Stimulated activated naive CD4-positive, alpha-beta T cell (primary cell): ENCODE results near the gene SAMM50.

ENCODE experiments used
- DNase-seq, 6 experiments: peaks; one replicate each; lab custom pipeline; 2025; lab: John Stamatoyannopoulos, UW

Gene SAMM50

DNA sequence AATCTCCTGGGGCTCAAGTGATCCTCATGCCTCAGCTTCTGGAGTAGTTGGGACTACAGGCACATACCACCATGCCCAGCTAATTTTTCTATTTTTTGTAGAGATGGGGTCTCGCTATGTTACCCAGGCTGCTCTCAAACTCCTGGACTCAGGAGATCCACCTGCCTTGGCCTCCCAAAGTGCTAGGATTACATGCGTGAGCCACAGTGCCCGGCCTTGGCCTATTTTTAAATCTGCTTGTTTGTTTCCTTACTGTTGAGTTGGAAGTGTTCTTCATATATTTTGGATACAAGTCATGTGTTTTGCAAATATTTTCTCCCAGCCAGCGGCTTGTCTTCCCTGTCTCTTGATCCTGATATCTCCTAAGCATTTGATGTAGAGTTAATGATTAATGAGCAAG is 73.8 kb downstream of the SAMM50 start:
- no peak for DNase-seq

DNA sequence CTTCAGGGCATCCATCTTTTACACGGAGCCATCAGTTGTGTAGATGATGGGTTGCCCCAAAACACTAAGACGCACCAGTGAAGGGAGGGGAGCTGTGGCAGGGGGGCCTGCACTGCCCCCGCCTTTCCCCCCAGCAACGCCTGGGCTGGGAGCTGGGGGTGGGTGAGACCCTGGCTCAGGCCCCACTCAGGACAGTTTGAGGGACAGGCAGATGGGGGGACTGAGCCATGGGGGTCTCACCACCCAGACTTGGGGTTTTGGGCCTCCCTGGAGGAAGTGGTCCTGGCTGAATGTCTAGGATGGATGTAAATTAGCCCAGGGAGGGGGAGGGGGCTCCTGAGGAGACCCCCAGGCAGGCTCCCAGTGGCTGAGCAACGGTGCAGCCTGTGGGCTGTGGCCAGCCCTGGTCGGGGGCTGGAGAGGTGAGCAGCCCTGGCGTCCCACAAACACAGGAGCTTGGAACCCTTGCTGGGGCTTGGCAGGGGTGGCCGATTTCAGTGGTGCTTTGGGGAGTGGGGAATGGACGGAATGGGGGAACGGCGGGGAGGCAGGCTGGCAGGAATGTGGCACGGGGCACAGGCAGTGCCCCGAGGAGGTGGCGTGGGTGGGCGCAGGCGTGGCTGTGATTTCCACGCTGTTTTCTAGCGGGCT is 74.9 kb downstream of the SAMM50 start:
- no peak for DNase-seq

DNA sequence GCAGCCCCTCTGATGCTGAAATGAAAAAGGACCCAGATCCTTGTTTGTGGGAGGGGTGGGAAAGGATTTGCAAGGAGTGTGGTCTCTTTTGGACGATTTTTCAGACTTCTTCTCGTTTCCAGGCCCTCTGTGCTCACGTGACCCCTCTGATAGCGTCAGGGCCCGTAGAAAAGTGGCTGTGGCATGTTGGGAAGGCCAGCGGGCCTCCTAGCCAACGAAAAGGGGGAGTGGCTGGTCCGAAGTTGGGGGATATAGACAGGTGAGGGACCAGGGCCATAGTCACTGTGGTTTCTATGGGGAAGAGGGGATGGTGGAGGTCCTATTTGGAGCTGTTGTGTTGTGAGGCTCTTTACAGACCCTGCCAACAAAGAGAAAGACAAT is 75.5 kb downstream of the SAMM50 start:
- DNase-seq, result no peak

DNA sequence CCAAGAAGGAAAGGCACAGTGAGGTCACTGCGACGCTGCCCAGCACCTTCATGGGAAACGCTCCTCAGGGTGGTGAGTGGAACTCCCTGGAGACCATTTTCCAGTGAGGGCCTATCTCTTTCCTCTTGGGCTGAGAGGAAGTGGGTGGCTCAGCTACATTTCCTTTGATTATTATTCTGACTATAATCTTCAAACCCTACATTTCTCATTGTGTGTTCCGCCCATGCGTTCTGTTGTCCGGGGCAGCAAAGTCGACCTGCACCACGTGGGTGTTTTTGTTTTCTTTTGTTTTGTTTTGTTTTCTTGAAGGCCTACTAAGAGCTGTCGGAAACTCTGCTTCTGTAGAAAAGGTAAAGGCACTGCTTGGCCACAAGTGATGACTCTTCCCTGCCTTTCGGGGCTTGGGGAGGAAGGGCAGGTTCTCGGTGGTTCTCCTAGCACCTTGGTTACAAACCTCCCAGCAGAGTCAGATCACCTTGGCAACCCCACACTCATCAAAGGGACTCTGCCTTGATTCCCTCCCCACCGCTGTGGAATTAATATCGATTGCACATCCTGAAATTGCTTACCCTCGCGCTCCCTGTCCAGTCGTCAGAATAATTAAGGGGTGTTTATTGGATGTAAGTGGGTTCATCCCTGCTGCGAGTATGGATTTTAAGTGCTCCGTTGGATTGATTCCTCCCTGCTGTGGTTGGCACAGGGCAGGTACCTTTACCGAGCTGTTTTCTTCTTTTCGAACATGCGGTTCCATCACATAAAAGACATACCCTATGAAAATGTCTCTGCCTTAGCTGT is 76.1 kb downstream of the SAMM50 start:
- DNase-seq, result no peak

DNA sequence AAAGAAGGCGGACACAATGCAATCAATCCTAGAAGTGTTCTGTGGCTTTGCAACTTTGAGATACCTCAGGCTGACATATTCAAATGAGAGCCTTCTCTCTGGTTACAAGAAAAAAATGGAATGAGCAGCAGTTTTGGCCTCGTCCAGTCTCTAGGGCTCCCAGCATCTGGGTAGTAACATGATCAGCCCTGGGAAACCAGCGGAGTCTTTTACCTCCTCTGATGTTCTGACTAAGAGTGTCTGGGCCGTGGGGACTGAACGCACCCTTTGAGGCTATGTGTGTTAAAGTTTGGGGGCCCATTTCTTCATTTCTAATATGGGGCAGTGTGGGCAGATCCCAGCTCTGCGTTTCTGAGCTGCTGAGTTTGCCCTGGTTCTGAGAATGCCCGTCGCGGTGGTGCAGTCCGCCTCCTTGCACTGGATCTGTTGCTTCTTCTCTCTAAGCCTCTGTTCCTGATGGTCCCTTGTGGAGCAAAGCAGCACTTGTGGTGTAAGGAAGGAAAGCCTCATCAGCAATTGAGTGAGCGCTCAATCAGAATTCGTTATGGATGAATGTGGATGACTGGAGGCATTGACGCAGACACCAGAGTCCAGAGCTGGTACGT is 77.0 kb downstream of the SAMM50 start:
- DNase-seq, result no peak

DNA sequence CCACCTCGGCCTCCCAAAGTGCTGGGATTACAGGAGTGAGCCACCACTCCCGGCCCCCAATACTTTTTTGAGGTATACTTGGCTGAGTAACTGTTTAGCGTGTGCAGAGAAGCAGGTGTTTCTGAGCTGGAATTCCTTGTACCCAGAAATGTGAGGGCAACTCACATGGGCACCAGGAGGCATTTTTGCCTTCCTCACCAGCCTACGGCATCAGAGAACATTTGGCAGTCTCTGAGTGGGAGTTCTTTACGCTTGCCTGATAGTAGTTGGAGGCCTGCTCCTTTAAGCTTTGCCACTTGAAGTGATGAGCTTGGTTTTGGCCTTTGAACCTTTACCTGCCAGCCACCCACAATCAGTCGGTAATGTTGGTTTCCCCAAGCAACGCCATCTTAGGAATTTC is 78.0 kb downstream of the SAMM50 start:
- DNase-seq, result no peak

DNA sequence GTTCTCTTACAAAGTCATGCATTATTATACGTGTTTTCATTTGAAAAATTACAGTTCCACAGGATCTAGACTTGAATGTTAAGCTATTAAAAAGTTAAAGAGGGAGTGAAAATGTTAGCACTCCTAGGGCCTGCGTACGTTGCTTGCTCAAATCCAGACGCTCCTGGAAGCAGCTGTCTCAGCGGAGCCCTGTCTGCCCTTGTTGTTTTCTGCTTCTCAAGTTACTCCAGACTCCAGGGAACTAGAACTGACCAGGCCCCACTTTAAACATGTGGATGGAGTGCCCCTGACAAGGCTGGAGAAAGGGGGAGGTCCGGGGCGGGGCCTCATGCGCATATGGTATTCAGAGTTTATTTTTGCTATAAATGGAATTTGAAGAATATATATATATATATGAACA is 78.5 kb downstream of the SAMM50 start:
- no peak for DNase-seq

DNA sequence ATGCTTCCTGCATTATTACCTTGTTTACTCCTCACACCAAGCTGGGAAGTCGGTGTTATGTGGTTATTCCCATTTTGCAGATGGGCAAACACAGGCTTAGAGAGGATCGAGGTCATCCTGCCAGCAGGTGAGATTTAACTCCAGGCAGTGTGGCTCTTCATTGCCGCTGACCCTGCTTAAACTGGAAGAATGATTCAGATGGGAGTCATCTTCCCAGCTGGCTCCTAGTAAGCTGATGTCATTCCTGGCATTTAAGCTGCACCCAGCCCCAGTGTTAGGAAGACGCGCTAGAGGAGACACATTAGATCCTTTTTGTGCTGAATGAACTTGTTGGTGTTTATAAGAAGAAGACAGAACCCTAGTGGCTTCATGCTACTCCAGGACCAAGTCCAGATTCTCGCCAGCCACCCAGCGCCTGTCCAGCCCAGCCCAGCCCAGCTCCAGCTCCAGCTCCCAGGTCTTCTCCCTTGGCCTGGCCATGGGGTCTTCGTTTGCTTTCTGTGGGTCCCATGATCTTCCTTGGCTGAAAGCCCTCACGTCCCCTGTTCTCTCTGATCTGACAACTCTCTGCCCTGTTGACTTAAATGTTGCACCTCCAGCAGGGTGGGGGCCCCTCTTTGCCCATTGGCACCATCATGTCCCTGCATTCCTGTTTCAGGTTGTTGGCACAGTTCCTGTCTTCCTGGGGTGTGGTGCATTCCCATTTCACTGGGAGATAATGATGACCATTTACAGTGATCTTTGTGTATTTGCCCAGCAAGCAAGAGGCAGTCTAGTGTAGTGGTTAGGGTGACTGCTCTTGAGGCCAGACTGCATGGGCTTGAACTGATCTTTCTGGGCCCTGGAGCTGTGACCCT is 82.5 kb downstream of the SAMM50 start:
- no peak for DNase-seq

DNA sequence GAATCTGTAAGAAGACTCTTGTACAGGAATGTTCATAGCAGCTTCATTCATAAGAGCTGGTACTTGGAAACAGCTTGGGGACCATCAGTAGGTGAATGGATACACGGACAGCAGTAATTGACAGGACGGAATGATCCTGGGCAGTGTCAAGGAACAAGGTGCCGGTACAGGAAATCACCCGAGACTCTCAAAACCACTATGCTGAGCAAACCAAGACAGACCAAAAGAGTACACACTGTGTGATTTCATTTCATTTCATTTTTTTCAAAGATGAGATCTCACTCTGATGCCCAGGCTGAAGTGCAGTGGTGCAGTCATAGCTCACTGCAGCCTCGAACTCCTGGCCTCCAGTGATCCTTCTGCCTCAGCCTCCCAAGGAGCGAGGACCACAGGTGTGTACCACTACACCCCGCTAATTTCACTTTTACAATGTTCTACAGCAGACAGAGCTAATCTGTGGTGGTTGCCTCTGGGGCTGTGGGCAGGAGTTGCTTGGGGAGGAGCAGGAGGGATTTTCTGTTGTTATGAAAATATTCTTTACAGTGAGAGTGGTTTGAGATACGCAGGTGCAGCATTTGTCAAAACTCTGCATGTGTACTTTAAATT is 84.4 kb downstream of the SAMM50 start:
- no peak for DNase-seq

DNA sequence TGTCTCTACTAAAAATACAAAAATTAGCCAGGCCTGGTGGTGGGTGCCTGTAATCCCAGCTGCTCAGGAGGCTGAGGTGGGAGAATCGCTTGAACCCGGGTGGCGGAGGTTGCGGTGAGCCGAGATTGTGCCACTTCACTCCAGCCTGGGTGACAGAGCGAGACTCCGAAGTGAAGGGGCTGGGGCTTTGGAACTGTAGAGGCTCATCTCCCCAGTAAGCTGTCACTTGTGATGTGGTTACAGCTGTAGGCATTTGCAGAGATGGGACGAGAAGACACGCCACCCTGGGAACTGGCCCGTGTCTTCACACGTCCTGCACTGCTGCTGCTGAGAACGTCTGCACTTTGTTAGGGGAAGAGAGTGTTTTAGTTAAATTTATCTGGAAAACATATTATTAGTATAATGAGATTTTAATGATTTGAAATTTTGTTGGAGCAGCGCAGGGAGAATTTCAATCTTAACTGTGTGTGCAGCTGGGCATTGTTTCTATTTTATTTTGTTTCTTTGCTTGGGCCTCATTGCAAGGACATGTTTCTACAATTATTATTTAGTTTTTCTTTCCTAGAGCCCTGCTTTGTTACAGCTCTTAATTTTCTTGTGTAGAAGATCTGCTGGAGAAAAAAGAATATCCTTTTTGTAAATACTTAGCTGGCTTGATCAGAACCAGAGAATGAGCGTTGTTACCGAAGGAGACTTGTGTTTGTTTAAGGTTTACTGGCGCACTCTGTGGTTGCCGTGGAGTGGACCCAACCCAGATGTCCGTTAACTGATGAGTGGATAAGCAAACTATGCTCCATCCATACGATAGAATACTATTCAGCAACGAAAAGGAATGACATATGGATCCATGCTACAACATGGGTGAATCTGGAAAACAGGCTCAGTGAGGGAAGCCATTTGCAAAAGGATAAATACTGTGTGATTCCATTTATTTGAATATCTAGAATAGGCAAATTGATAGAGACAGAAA is 87.3 kb downstream of the SAMM50 start:
- no peak for DNase-seq

DNA sequence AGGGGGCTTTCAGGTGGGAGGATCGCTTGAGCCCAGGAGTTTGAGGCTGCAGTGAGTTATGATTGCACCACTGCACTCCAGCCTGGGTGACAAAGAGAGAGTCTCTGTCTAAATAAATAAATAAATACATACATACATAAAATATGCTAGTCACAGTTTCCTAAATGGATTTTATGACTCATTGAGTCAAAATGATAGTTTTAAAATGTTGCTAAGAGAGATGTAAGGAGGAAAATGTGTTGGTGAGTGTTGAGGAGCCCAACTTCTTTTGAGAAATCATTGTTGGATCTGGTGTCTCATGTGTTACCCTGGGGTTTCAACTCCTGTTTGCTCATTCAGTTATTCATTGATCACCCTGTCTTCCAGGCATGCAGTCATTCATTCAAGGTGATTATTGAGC is 89.9 kb downstream of the SAMM50 start:
- DNase-seq, result no peak
